ENCODE data around the gene CDC42EP5.
"Not testable (repeated sequence)": the region's sequence is repeated elsewhere in the genome, so short reads cannot be mapped to it uniquely, and the experiment has no call there.

CDC42EP5 gene

GRCh38 chr19:54451331-54451871 lies 21.7 kb downstream of the CDC42EP5 start:
- H3K27ac ChIP-seq, result peak overlapping the region; percentile 86

GRCh38 chr19:54449701-54450069 lies 23.4 kb downstream of the CDC42EP5 start:
- H3K27ac ChIP-seq, result peak overlapping the region; percentile 86
- TF ChIP-seq CTCF (conservative IDR thresholded peaks at IDR 0.05) (no peak), ZFX (IDR thresholded peaks at IDR 0.05) (0 out of 2 replicates have a peak, but pooled peaks have one; percentile 2)

More at GRCh38 chr19:54451331-54451871, 21.7 kb downstream of the CDC42EP5 start:
- TF ChIP-seq ZFX (IDR thresholded peaks at IDR 0.05) (no peak), CTCF (conservative IDR thresholded peaks at IDR 0.05) (no peak)

- TF ChIP-seq ZFX (IDR thresholded peaks at IDR 0.05) (peak; percentile 92), CTCF (conservative IDR thresholded peaks at IDR 0.05) (no peak)
- H3K27ac ChIP-seq, result peak within 1 kb of the TSS; percentile 86
These were observed 24.1 kb downstream of the CDC42EP5 start, which contains the start of gene LENG8 for GRCh38 chr19:54448774-54449700. TSS of gene LENG8 (plus strand) at chr19:54449199. CDS start at chr19:54451345, 2,146 bp downstream.

- peak overlapping the region; percentile 86 for H3K27ac ChIP-seq
- TF ChIP-seq ZFX (IDR thresholded peaks at IDR 0.05) (no peak), CTCF (conservative IDR thresholded peaks at IDR 0.05) (no peak)
These were observed 24.9 kb downstream of the CDC42EP5 start for GRCh38 chr19:54448040-54448773.

GRCh38 chr19:54446349-54446748 lies 26.7 kb downstream of the CDC42EP5 start:
- not testable (repeated sequence) for H3K27ac ChIP-seq

GRCh38 chr19:54444737-54445136 lies 28.4 kb downstream of the CDC42EP5 start:
- no peak overlapping the region for H3K27ac ChIP-seq
- TF ChIP-seq CTCF (conservative IDR thresholded peaks at IDR 0.05) (no peak), ZFX (IDR thresholded peaks at IDR 0.05) (no peak)

- no peak overlapping the region for H3K27ac ChIP-seq
- no peak for TF ChIP-seq CTCF (conservative IDR thresholded peaks at IDR 0.05)
- TF ChIP-seq ZFX (IDR thresholded peaks at IDR 0.05), result no peak
These were observed 32.5 kb downstream of the CDC42EP5 start for GRCh38 chr19:54440641-54441040.
